PC-9 (cell line): ENCODE data around the gene KLHDC4. TPM values are rescaled to one million over a fixed set of nuclear protein-coding genes. Genes with fewer than 3 reads are reported as not detected.
"Not testable (repeated sequence)": the region's sequence is repeated elsewhere in the genome, so short reads cannot be mapped to it uniquely, and the experiment has no call there.

Experiments
- BruUV-seq: library from RNA; stranded (reverse); fragments of 400-500 nt; replicated peaks from 2 replicates; lab custom pipeline; 2021; lab: Mats Ljungman, UMichigan
- CTCF ChIA-PET: fragments of 300-600 bp; sonication (Branson Sonifier 250); formaldehyde crosslinking; loops from one replicate; lab custom pipeline; 2022; ENCODE audit warnings: antibody characterized with exemption; lab: Charles Lee
- POLR2A ChIA-PET: fragments of 300-600 bp; sonication (Branson Sonifier 250); formaldehyde crosslinking; loops from one replicate; lab custom pipeline; 2022; ENCODE audit warnings: antibody characterized with exemption; ENCODE audit not compliant: unreplicated experiment; lab: Charles Lee
- DNase-seq, 2 experiments: peaks; one replicate each; pipeline versions ENCODE4 v3.0.0 to v3.0.0-alpha.2; 2015 to 2022; ENCODE audit warnings: mixed read lengths in 1 of 2
- H2AFZ ChIP-seq: fragments of 200-600 bp; sonication (generic); 2 replicates; pipeline ENCODE4 v1.8.1; 2017; ENCODE audit warnings: antibody characterized with exemption
- H3F3A ChIP-seq: fragments of 200-600 bp; sonication (generic); 2 replicates; pipeline ENCODE4 v1.8.1; 2017; ENCODE audit warnings: antibody characterized with exemption, mild to moderate bottlenecking, low read depth; ENCODE audit not compliant: insufficient read depth
- H3K27ac ChIP-seq: fragments of 200-600 bp; sonication (generic); 2 replicates; pipeline ENCODE4 v1.6.1; 2016; ENCODE audit warnings: mixed run types
- H3K27me3 ChIP-seq: fragments of 200-600 bp; sonication (generic); 2 replicates; pipeline ENCODE4 v1.6.1; 2016; ENCODE audit warnings: low read depth, mixed run types; ENCODE audit not compliant: insufficient read depth
- H3K36me3 ChIP-seq: fragments of 200-600 bp; sonication (generic); 2 replicates; pipeline ENCODE4 v1.6.1; 2016; ENCODE audit warnings: low read depth, mixed run types
- H3K4me1 ChIP-seq: fragments of 200-600 bp; sonication (generic); replicated peaks from 2 replicates; pipeline ENCODE4 v1.6.1; 2016; ENCODE audit warnings: mixed run types; ENCODE audit not compliant: insufficient read depth
- H3K4me2 ChIP-seq: fragments of 200-600 bp; sonication (generic); 2 replicates; pipeline ENCODE4 v1.6.1; 2017; ENCODE audit warnings: mixed run types
- H3K4me3 ChIP-seq: fragments of 200-600 bp; sonication (generic); 2 replicates; pipeline ENCODE4 v1.6.1; 2016; ENCODE audit warnings: mixed run types
- H3K79me2 ChIP-seq: fragments of 200-600 bp; sonication (generic); 2 replicates; pipeline ENCODE4 v1.6.1; 2017; ENCODE audit warnings: low read depth, mixed run types
- H3K9me2 ChIP-seq: fragments of 200-600 bp; sonication (generic); 2 replicates; pipeline ENCODE4 v1.8.1; 2017; ENCODE audit warnings: mild to moderate bottlenecking; ENCODE audit not compliant: insufficient read depth
- H3K9me3 ChIP-seq: fragments of 200-600 bp; sonication (generic); 2 replicates; pipeline ENCODE4 v1.8.1; 2016; ENCODE audit warnings: low read depth; ENCODE audit not compliant: insufficient read depth
- H4K20me1 ChIP-seq: fragments of 200-600 bp; sonication (generic); 2 replicates; pipeline ENCODE4 v1.8.1; 2017; ENCODE audit not compliant: insufficient read depth
- CTCF ChIP-seq: fragments of 200-600 bp; sonication (generic); conservative IDR thresholded peaks from 2 replicates; pipeline ENCODE4 v1.6.1; 2017; ENCODE audit warnings: mixed run types, antibody characterized with exemption, mild to moderate bottlenecking, moderate library complexity
- EZH2 ChIP-seq: fragments of 200-600 bp; sonication (generic); IDR thresholded peaks from 2 replicates; pipeline ENCODE4 v1.8.0; 2017; ENCODE audit warnings: antibody characterized with exemption, low read depth
- intact Hi-C: fragments of 100-400 bp; cut with micrococcal nuclease; formaldehyde crosslinking; loops from one replicate; pipeline ENCODE4 v1.10.0; 2022; ENCODE audit not compliant: unreplicated experiment
- total RNA-seq: library from RNA; stranded (reverse); gene quantifications from 2 replicates; pipeline ENCODE4 v1.2.3, GENCODE V29; 2021

Gene KLHDC4
- total RNA-seq, 1 experiment from 2014 or later: 66.5 TPM

- H3K79me2 ChIP-seq: no peaks in the 10 kb centered on the region
- no peaks in the 10 kb centered on the region for H3K9me3 ChIP-seq
- H4K20me1 ChIP-seq: no peaks in the 10 kb centered on the region
- H3K4me2 ChIP-seq: no peak overlapping the region
- CTCF ChIA-PET: interaction anchor here (0.9 kb wide), 1 partner anchor 88 kb away, joined by 3 read pairs; no protein-coding TSS in a partner anchor
- no peaks in the 10 kb centered on the region for H3K9me2 ChIP-seq
- BruUV-seq: no TSS peak
- H3K27ac ChIP-seq: no peak overlapping the region
- H3K27me3 ChIP-seq: peaks cover 38% of the 10 kb centered on the region
- no peaks in the 10 kb centered on the region for H3K36me3 ChIP-seq
- no peaks in the 10 kb centered on the region for H3F3A ChIP-seq
- no peaks in the 10 kb centered on the region for H3K4me1 ChIP-seq
- DNase-seq: no peak
- intact Hi-C loops: no loop called here
- H3K4me3 ChIP-seq: no peak overlapping the region
- POLR2A ChIA-PET: no interaction called here
- TF ChIP-seq CTCF: peak; percentile 50; the same call in 1 of the 2 replicates
- TF ChIP-seq EZH2: no peak
- H2AFZ ChIP-seq: no peak overlapping the region
Observed at GRCh38 chr16:87681981-87682570, 83.7 kb downstream of the KLHDC4 start.

GRCh38 chr16:87681051-87681602 is 84.7 kb downstream of the KLHDC4 start:
- CTCF ChIA-PET: interaction anchor here (0.9 kb wide), 1 partner anchor 89 kb away, joined by 3 read pairs; no protein-coding TSS in a partner anchor

GRCh38 chr16:87680272-87680644 is 85.5 kb downstream of the KLHDC4 start:
- BruUV-seq: no TSS peak
- Histone ChIP-seq H3K27me3 (peaks cover 20% of the 10 kb centered on the region), H3K36me3 (no peaks in the 10 kb centered on the region), H2AFZ (no peak overlapping the region), H3K4me3 (no peak overlapping the region), H3K4me1 (no peaks in the 10 kb centered on the region), H3K9me2 (no peaks in the 10 kb centered on the region), H3K79me2 (no peaks in the 10 kb centered on the region), H4K20me1 (no peaks in the 10 kb centered on the region), H3F3A (no peaks in the 10 kb centered on the region), H3K9me3 (no peaks in the 10 kb centered on the region), H3K27ac (no peak overlapping the region), H3K4me2 (no peak overlapping the region)
- intact Hi-C loops: no loop called here
- TF ChIP-seq CTCF: no peak
- TF ChIP-seq EZH2: no peak
- ChIA-PET CTCF (no interaction called here), POLR2A (no interaction called here)
- no peak for DNase-seq

More at GRCh38 chr16:87681051-87681602, 84.7 kb downstream of the KLHDC4 start:
- H3K4me3 ChIP-seq, H2AFZ ChIP-seq, H3K4me2 ChIP-seq, H3K9me2 ChIP-seq, H3K79me2 ChIP-seq, H3K27ac ChIP-seq, intact Hi-C loops, POLR2A ChIA-PET, H3F3A ChIP-seq, H3K36me3 ChIP-seq, BruUV-seq, DNase-seq, H3K9me3 ChIP-seq, H3K4me1 ChIP-seq, H4K20me1 ChIP-seq: not testable (repeated sequence)
- peaks cover 29% of the 10 kb centered on the region for H3K27me3 ChIP-seq
